ENCODE measurements around the gene ARHGAP12.
"Not testable (repeated sequence)": the region's sequence is repeated elsewhere in the genome, so short reads cannot be mapped to it uniquely, and the experiment has no call there.

Gene ARHGAP12

GRCh38 chr10:31926765-31927564, 1.7 kb downstream of the ARHGAP12 start:
- in situ Hi-C loops (cut with MboI; ENCODE audit: low sequenced_read_pairs): no loop called here

- in situ Hi-C loops (cut with MboI; ENCODE audit: low sequenced_read_pairs): no loop called here
Measured at GRCh38 chr10:31926160-31926559, 2.5 kb downstream of the ARHGAP12 start.

GRCh38 chr10:31924833-31925232, 3.8 kb downstream of the ARHGAP12 start:
- in situ Hi-C loops (cut with MboI; ENCODE audit: low sequenced_read_pairs): no loop called here

GRCh38 chr10:31923389-31923788, 5.2 kb downstream of the ARHGAP12 start:
- in situ Hi-C loops (cut with MboI; ENCODE audit: low sequenced_read_pairs): no loop called here

GRCh38 chr10:31921031-31921430, 7.6 kb downstream of the ARHGAP12 start:
- in situ Hi-C loops (cut with MboI; ENCODE audit: low sequenced_read_pairs): no loop called here

GRCh38 chr10:31920538-31920937, 8.1 kb downstream of the ARHGAP12 start:
- in situ Hi-C loops (cut with MboI; ENCODE audit: low sequenced_read_pairs): no loop called here

GRCh38 chr10:31918671-31919409, 9.8 kb downstream of the ARHGAP12 start:
- in situ Hi-C loops (cut with MboI; ENCODE audit: low sequenced_read_pairs): no loop called here

- in situ Hi-C loops (cut with MboI; ENCODE audit: low sequenced_read_pairs): no loop called here
Measured at GRCh38 chr10:31914370-31914769, 14.3 kb downstream of the ARHGAP12 start.

- in situ Hi-C loops (cut with MboI; ENCODE audit: low sequenced_read_pairs): no loop called here
Measured at GRCh38 chr10:31912898-31913850, 15.5 kb downstream of the ARHGAP12 start.

GRCh38 chr10:31912289-31912688, 16.3 kb downstream of the ARHGAP12 start:
- in situ Hi-C loops (cut with MboI; ENCODE audit: low sequenced_read_pairs): no loop called here

- in situ Hi-C loops (cut with MboI; ENCODE audit: low sequenced_read_pairs): no loop called here
Measured at GRCh38 chr10:31910016-31910415, 18.6 kb downstream of the ARHGAP12 start.

GRCh38 chr10:31908157-31908556, 20.5 kb downstream of the ARHGAP12 start:
- in situ Hi-C loops (cut with MboI; ENCODE audit: low sequenced_read_pairs): no loop called here

GRCh38 chr10:31906039-31906438, 22.6 kb downstream of the ARHGAP12 start:
- in situ Hi-C loops (cut with MboI; ENCODE audit: low sequenced_read_pairs): no loop called here

GRCh38 chr10:31905586-31905985, 23.0 kb downstream of the ARHGAP12 start:
- in situ Hi-C loops (cut with MboI; ENCODE audit: low sequenced_read_pairs): no loop called here

- in situ Hi-C loops (cut with MboI; ENCODE audit: low sequenced_read_pairs): no loop called here
Measured at GRCh38 chr10:31902625-31903024, 26.0 kb downstream of the ARHGAP12 start.

- in situ Hi-C loops (cut with MboI; ENCODE audit: low sequenced_read_pairs): no loop called here
Measured at GRCh38 chr10:31897506-31897905, 31.1 kb downstream of the ARHGAP12 start.

- in situ Hi-C loops (cut with MboI; ENCODE audit: low sequenced_read_pairs): no loop called here
Measured at GRCh38 chr10:31896968-31897384, 31.7 kb downstream of the ARHGAP12 start.

- in situ Hi-C loops (cut with MboI; ENCODE audit: low sequenced_read_pairs): not testable (repeated sequence)
Measured at GRCh38 chr10:31895722-31896121, 32.9 kb downstream of the ARHGAP12 start.

GRCh38 chr10:31888442-31888841, 40.2 kb downstream of the ARHGAP12 start:
- in situ Hi-C loops (cut with MboI; ENCODE audit: low sequenced_read_pairs): no loop called here

- in situ Hi-C loops (cut with MboI; ENCODE audit: low sequenced_read_pairs): no loop called here
Measured at GRCh38 chr10:31887850-31888249, 40.8 kb downstream of the ARHGAP12 start.

GRCh38 chr10:31886885-31887284, 41.7 kb downstream of the ARHGAP12 start:
- in situ Hi-C loops (cut with MboI; ENCODE audit: low sequenced_read_pairs): no loop called here
